ENCODE data around the gene KIAA1671. TPM values are rescaled to one million over a fixed set of nuclear protein-coding genes. Genes with fewer than 3 reads are reported as not detected.
A peak's percentile ranks its signal among the peaks of the same experiment; 100 is the strongest.

The KIAA1671 gene
- total RNA-seq, 2 experiments from 2014 or later: 35.0 to 35.5 TPM

DNA sequence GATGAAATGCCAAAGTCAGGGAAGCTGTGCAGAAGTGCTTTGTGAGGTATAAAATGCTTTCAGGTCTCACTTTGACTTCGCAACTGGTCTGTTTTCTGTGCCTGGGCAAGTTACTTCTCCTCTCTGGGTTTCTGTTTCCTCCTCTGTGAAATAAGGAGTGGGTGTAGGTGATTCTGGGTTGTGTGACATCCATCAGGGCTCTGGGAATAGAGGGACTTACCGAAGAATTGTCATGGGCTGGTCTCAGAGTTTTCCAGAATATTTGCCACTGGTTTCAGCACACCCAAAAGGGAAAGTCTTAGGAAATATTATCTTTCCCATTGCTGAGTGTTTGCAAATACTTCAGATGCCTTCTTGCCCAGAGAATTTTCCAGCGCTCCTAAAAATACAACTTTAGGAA is 118.4 kb downstream of the KIAA1671 start:
- peak overlapping the region; percentile 79 for H3K4me3 Mint-ChIP-seq
- POLR2A ChIA-PET: interaction anchor here (0.9 to 2.6 kb wide), 2 partner anchors 10 to 16 kb away, joined by 3 to 11 read pairs; no protein-coding TSS in a partner anchor
- DNase-seq: no peak
- CTCF ChIA-PET: interaction anchor here (0.7 to 1.9 kb wide), 3 partner anchors 10 to 11 kb away, joined by 3 to 5 read pairs (median 5); no protein-coding TSS in a partner anchor
- H3K27ac Mint-ChIP-seq: peak overlapping the region; percentile 99
- H3K36me3 Mint-ChIP-seq (ENCODE audit: low read depth): peaks cover 11% of the 10 kb centered on the region
- no peaks in the 10 kb centered on the region for H3K9me3 Mint-ChIP-seq
- peaks cover 83% of the 10 kb centered on the region for H3K4me1 Mint-ChIP-seq
- H3K27me3 Mint-ChIP-seq: no peaks in the 10 kb centered on the region

DNA sequence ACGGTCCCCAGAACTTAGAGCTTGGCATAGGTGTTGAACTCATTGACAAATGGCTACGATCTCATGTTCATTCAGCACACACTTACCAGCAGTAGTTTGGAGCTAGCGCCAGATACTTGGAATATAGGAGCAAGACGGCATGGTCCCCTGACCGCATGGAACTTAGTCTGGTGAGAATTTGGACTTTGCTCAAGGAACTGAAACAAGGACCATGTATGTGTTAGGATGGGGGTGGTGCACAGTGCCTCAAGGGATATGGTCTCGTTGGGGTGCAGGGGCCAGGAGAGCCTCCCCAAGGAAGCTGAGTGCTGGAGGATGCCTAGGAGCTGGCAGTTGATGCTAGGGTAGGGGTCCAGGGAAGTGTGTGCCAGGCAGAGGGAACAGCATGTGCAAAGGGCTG is 119.2 kb downstream of the KIAA1671 start:
- H3K27me3 Mint-ChIP-seq: no peaks in the 10 kb centered on the region
- peaks cover 11% of the 10 kb centered on the region for H3K36me3 Mint-ChIP-seq (ENCODE audit: low read depth)
- CTCF ChIA-PET: no interaction called here
- H3K4me1 Mint-ChIP-seq: peaks cover 85% of the 10 kb centered on the region
- H3K9me3 Mint-ChIP-seq: no peaks in the 10 kb centered on the region
- peak overlapping the region; percentile 79 for H3K4me3 Mint-ChIP-seq
- POLR2A ChIA-PET: interaction anchor here (0.7 to 1.2 kb wide), 4 partner anchors 8 to 24 kb away, joined by 3 read pairs; no protein-coding TSS in a partner anchor
- DNase-seq: no peak
- no peak overlapping the region for H3K27ac Mint-ChIP-seq

DNA sequence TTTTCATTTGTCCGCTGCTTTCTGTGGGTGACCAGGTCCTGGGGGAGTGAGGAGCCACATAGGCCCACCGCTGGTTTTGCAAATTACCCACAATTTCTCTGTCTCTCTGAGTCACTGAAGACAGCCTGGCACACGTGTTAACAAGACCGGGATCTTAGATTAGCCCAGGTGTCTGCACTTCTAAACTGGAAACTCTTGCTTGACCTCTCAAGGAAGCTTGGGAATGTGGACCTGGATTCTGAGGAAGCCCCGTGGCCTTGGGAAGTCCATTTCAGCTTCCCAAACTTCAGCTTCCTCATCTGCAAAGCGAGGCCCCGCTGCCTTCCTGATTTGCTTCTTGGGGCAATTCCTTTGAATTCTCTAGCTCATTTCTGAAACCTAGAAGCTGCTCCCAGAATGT is 119.9 kb downstream of the KIAA1671 start:
- H3K4me1 Mint-ChIP-seq: peaks cover 86% of the 10 kb centered on the region
- H3K9me3 Mint-ChIP-seq: no peaks in the 10 kb centered on the region
- H3K27ac Mint-ChIP-seq: peak overlapping the region; percentile 24
- CTCF ChIA-PET: interaction anchor here (1.3 kb wide), 1 partner anchor 134 kb away, joined by 3 read pairs; no protein-coding TSS in a partner anchor
- no peak for DNase-seq
- H3K36me3 Mint-ChIP-seq (ENCODE audit: low read depth): peaks cover 11% of the 10 kb centered on the region
- H3K4me3 Mint-ChIP-seq: peak overlapping the region; percentile 53
- POLR2A ChIA-PET: interaction anchor here (1.2 kb wide), 1 partner anchor 14 kb away, joined by 3 read pairs; no protein-coding TSS in a partner anchor
- no peaks in the 10 kb centered on the region for H3K27me3 Mint-ChIP-seq

DNA sequence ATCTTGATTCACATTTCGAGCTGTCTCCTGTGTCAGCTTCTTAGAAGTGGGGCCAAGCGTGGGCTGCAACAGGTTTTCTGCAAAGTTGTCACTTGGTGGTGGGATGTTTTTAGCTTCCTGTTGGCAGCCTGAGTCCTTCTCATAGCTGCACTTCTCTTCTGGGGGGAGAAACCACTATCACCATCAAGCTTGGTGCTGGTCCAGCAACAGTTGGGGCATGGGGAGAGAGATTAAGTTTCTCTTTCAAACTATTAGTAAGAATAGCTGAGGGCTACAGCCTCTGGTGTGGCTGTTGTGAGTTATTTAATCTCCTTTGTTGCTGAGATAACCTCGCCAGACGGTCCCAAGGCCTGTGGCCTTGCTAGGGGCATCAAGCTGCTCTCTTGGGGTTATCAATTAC is 123.8 kb downstream of the KIAA1671 start:
- ChIA-PET CTCF (interaction anchor here (1.0 to 1.7 kb wide), 5 partner anchors 8 to 34 kb away, joined by 3 to 6 read pairs (median 6); no protein-coding TSS in a partner anchor), POLR2A (interaction anchor here (1.1 to 2.6 kb wide), 5 partner anchors 8 to 89 kb away, joined by 3 to 23 read pairs (median 5); no protein-coding TSS in a partner anchor)
- Mint-ChIP-seq H3K27ac (peak overlapping the region; percentile 67), H3K4me1 (peaks cover 52% of the 10 kb centered on the region), H3K27me3 (no peaks in the 10 kb centered on the region), H3K4me3 (peak overlapping the region; percentile 36), H3K9me3 (no peaks in the 10 kb centered on the region), H3K36me3 (ENCODE audit: low read depth) (peaks cover 3% of the 10 kb centered on the region)
- peak; percentile 26 for DNase-seq

DNA sequence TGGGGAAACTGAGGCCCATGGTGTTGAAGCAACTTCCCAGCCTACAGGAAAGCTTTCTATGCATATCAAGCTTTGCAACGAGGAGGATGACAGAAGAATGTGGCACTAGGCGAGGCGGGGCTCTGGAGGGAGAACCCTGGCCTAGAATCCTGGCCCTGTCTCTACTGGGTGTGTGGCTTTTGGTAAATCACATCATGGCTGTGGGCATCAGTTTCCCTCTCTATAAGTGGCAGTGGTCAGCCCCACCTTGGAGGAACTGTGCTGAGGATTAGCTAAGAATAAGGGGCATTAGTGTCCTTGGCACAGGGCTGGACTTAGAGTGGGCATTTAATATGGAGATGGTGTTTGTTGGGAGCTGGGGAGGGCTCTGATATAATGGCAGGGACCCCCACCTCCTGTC is 124.5 kb downstream of the KIAA1671 start:
- Mint-ChIP-seq H3K27ac (no peak overlapping the region), H3K4me1 (peaks cover 52% of the 10 kb centered on the region), H3K4me3 (no peak overlapping the region), H3K9me3 (no peaks in the 10 kb centered on the region), H3K27me3 (no peaks in the 10 kb centered on the region), H3K36me3 (ENCODE audit: low read depth) (peaks cover 5% of the 10 kb centered on the region)
- no peak for DNase-seq
- ChIA-PET CTCF (interaction anchor here (1.2 to 1.7 kb wide), 4 partner anchors 9 to 34 kb away, joined by 6 read pairs; no protein-coding TSS in a partner anchor), POLR2A (interaction anchor here (1.2 to 2.6 kb wide), 3 partner anchors 8 to 90 kb away, joined by 3 to 23 read pairs (median 5); no protein-coding TSS in a partner anchor)

DNA sequence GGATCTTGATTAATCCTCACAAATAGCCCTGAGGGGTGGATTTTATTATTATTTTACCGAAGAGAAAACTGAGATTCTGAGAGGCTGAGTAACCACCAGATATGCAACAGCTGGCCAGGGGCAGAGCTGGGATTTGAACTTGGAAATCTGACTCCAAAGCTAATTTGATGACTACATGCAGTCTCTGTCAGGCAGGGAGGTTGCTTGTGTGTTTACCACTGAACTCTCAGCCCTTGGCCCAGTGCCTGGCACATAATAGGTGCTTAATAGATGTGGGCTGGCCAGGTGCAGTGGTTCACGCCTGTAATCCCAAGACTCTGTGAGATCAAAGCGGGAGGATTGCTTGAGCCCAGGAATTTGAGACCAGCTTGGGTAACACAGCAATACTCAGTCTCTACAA is 125.4 kb downstream of the KIAA1671 start:
- ChIA-PET POLR2A (interaction anchor here (2.6 kb wide), 1 partner anchor 9 kb away, joined by 23 read pairs; no protein-coding TSS in a partner anchor), CTCF (interaction anchor here (1.4 kb wide), 1 partner anchor 9 kb away, joined by 4 read pairs; no protein-coding TSS in a partner anchor)
- no peak overlapping the region for H3K27ac Mint-ChIP-seq
- H3K4me3 Mint-ChIP-seq: no peak overlapping the region
- H3K27me3 Mint-ChIP-seq: no peaks in the 10 kb centered on the region
- peaks cover 3% of the 10 kb centered on the region for H3K36me3 Mint-ChIP-seq (ENCODE audit: low read depth)
- H3K4me1 Mint-ChIP-seq: peaks cover 50% of the 10 kb centered on the region
- DNase-seq: no peak
- H3K9me3 Mint-ChIP-seq: no peaks in the 10 kb centered on the region

DNA sequence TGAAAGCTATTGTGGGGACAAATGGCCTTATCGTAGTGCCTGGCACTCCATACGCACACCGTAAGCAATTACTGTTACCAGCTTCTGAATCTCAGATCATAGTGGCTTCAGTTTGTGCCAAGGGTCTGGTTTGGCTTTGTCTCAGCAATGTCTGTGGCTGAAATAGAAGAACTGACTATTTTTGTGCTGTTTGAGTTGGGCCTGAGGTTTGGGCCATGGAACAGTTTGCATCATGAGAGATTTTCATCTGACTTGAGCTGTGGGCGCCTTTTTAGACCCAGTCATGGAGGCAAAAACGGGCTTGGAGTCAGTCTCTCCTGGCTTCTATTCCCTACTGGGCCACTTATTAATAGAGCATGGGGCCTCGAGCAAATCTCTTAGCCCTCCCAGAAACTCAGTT is 126.1 kb downstream of the KIAA1671 start:
- Mint-ChIP-seq H3K9me3 (no peaks in the 10 kb centered on the region), H3K4me3 (no peak overlapping the region), H3K27ac (no peak overlapping the region), H3K4me1 (peaks cover 52% of the 10 kb centered on the region), H3K27me3 (no peaks in the 10 kb centered on the region), H3K36me3 (ENCODE audit: low read depth) (peaks cover 2% of the 10 kb centered on the region)
- DNase-seq: no peak
- CTCF ChIA-PET: interaction anchor here (1.4 kb wide), 1 partner anchor 10 kb away, joined by 4 read pairs; no protein-coding TSS in a partner anchor
- POLR2A ChIA-PET: interaction anchor here (2.6 kb wide), 1 partner anchor 10 kb away, joined by 23 read pairs; no protein-coding TSS in a partner anchor

DNA sequence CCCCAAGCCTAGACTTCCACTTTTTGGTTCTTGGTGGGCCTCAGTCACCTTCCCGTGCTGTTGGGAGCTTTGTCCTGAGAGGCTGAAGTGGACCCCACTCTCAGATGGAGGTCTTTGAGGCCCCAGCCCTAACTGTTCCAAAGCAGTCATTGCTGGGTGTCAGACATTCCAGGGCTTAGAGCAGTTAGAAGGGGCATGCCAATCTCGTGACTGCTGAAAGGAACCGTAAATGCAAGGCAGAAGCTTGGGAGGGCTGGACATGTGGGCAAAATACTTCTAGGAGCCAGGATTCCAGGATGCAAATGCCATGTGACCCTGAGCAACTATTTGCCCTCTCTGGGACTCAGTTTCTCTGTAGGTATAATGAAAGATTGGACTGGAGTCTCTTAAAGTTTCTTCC is 128.3 kb downstream of the KIAA1671 start:
- Mint-ChIP-seq H3K27me3 (no peaks in the 10 kb centered on the region), H3K4me3 (no peak overlapping the region), H3K9me3 (no peaks in the 10 kb centered on the region), H3K36me3 (ENCODE audit: low read depth) (peaks cover 5% of the 10 kb centered on the region), H3K27ac (no peak overlapping the region), H3K4me1 (peaks cover 55% of the 10 kb centered on the region)
- CTCF ChIA-PET: interaction anchor here (0.5 to 1.5 kb wide), 13 partner anchors 13 to 1418 kb away, joined by 3 to 9 read pairs (median 3); no protein-coding TSS in a partner anchor
- POLR2A ChIA-PET: interaction anchor here (1.5 to 2.5 kb wide), 4 partner anchors 9 to 19 kb away, joined by 3 to 11 read pairs (median 4); no protein-coding TSS in a partner anchor
- no peak for DNase-seq

DNA sequence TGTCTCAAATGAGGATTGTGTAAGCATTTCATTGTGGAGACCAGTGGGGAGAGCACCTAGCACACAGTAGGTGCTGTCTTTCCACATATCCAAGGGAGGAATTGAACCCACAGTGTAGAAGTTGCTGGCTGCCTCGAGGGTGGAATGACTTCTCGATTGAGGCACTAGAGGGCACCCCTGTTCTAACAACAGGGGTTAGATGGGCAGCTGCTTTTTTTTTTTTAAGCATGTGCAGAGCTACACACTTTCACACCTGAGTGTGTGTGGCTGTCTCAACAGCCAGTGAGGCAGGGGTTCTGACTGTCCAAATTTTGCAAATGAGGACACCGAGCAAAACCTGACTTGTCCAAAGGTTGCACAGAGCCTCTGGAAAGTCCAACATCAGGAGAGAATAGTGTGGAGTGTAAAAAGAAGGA is 128.9 kb downstream of the KIAA1671 start:
- Mint-ChIP-seq H3K9me3 (no peaks in the 10 kb centered on the region), H3K4me1 (peaks cover 55% of the 10 kb centered on the region)
- POLR2A ChIA-PET: interaction anchor here (1.6 to 2.5 kb wide), 3 partner anchors 11 to 20 kb away, joined by 4 to 11 read pairs (median 5); no protein-coding TSS in a partner anchor

DNA sequence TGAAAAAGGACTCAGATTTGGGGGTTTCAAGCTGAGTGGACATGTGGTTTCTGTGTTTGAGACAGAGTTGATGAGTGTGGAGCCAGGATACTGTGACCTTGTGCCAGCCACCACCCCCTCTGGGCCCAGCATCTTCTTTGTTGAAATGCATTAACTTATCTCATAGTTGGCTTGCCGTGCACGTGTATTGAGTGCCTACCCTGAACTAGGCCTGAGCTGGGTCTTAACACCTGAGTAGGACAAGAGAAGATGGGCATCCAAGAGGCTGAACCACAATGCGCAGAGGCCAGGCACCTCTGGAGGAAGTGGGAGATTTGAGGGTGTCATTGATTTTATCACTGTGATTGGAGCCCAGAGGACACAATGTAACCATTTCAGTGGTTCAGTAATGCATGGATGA is 129.6 kb downstream of the KIAA1671 start:
- peaks cover 55% of the 10 kb centered on the region for H3K4me1 Mint-ChIP-seq
- ChIA-PET CTCF (interaction anchor here (0.6 to 1.5 kb wide), 7 partner anchors 11 to 251 kb away, joined by 3 to 9 read pairs (median 3); no protein-coding TSS in a partner anchor), POLR2A (interaction anchor here (2.5 kb wide), 1 partner anchor 12 kb away, joined by 11 read pairs; no protein-coding TSS in a partner anchor)
- H3K36me3 Mint-ChIP-seq (ENCODE audit: low read depth): peaks cover 10% of the 10 kb centered on the region
- H3K4me3 Mint-ChIP-seq: no peak overlapping the region
- H3K9me3 Mint-ChIP-seq: no peaks in the 10 kb centered on the region
- no peak for DNase-seq
- H3K27ac Mint-ChIP-seq: no peak overlapping the region
- no peaks in the 10 kb centered on the region for H3K27me3 Mint-ChIP-seq

More for the DNA sequence above, 128.9 kb downstream of the KIAA1671 start:
- peaks cover 9% of the 10 kb centered on the region for H3K36me3 Mint-ChIP-seq (ENCODE audit: low read depth)
- CTCF ChIA-PET: interaction anchor here (0.6 to 1.5 kb wide), 10 partner anchors 11 to 252 kb away, joined by 3 to 9 read pairs (median 3); no protein-coding TSS in a partner anchor
- H3K27ac Mint-ChIP-seq: no peak overlapping the region
- H3K27me3 Mint-ChIP-seq: no peaks in the 10 kb centered on the region
- peak; percentile 63 for DNase-seq
- no peak overlapping the region for H3K4me3 Mint-ChIP-seq

DNA sequence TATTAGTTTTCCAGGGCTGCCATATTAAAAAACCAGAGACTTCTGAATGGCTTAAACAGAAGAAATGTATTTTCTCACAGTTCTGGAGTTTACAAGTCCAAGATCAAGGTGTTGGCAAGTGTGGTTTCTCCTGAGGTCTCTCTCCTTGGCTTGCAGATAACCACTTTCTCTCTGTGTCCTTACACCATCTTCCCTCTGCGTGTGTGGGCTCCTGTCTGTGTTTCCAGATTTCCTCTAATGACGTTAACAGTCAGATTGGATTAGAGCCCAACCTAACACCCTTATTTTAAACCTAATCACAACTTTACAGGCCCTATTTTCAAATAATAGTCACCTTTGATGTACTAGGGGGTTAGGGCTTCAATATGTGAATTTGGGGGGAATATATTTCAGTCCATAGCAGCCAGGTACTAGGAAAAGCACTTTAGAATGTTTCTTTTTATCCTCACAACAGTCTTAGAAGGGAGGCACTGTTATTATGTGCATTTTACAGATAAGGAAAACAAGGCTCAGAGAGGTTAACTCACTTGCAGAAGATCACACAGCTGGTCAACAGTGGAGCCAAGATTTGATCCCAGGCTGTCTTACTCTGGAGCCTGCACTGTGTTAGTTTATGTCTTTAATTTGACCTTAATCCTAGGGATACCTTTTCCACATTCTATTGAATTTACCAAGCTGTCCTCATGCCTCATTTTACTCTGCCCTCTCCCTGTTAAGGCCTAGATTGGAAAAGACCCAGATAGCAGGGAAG is 130.7 kb downstream of the KIAA1671 start:
- Mint-ChIP-seq H3K4me1 (peaks cover 51% of the 10 kb centered on the region), H3K27ac (no peak overlapping the region)

DNA sequence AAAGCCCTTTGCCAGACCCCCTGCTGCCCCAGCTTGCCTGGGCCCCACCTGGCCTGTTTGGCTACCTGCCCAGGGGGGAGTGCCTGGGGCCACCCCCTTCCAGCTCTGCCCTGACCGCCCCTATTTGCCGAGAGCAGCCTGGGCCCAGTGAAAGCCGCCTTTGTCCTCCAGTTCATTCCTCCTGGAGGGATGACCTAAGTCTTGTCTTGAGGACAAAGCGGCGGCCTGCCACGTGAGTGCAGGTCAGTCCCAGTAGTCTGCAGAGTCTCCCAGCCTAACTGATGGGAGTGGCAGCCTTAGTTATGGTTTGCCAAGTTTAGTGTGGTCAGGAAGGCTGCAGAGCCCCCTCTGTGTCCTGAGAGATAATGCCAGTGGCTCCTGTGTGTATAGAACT is 131.3 kb downstream of the KIAA1671 start:
- POLR2A ChIA-PET: no interaction called here

More for the DNA sequence above, 130.7 kb downstream of the KIAA1671 start:
- no peaks in the 10 kb centered on the region for H3K9me3 Mint-ChIP-seq
- H3K4me3 Mint-ChIP-seq: no peak overlapping the region
- ChIA-PET POLR2A (no interaction called here), CTCF (no interaction called here)
- H3K27me3 Mint-ChIP-seq: no peaks in the 10 kb centered on the region
- no peak for DNase-seq
- H3K36me3 Mint-ChIP-seq (ENCODE audit: low read depth): peaks cover 10% of the 10 kb centered on the region

More for the DNA sequence above, 131.3 kb downstream of the KIAA1671 start:
- no peak for DNase-seq
- H3K27ac Mint-ChIP-seq: no peak overlapping the region
- H3K9me3 Mint-ChIP-seq: no peaks in the 10 kb centered on the region
- H3K36me3 Mint-ChIP-seq (ENCODE audit: low read depth): peaks cover 10% of the 10 kb centered on the region
- no peak overlapping the region for H3K4me3 Mint-ChIP-seq
- H3K4me1 Mint-ChIP-seq: peaks cover 51% of the 10 kb centered on the region
- H3K27me3 Mint-ChIP-seq: no peaks in the 10 kb centered on the region
- CTCF ChIA-PET: no interaction called here
